Posterior cingulate gyrus (tissue), 11 donors: Measurements from ENCODE around the gene KIAA1549.
"Not testable (repeated sequence)": the region's sequence is repeated elsewhere in the genome, so short reads cannot be mapped to it uniquely, and the experiment has no call there.

Experiments used
- DNase-seq, 10 donors: peaks; one replicate each; pipeline versions ENCODE4 v3.0.0 to v3.0.0-alpha.2; 2020 to 2021; ENCODE audit warnings: mixed read lengths in 3 of 10
- intact Hi-C: fragments of 100-400 bp; cut with DNase I; formaldehyde crosslinking; loops from one replicate; pipeline ENCODE4 v1.15.1; 2023

KIAA1549 gene

GRCh38 chr7:138828302-138828701 is 152.9 kb downstream of the KIAA1549 start:
- intact Hi-C loops = no loop called here
- DNase-seq = no peak

GRCh38 chr7:138825049-138825721 is 156.0 kb downstream of the KIAA1549 start:
- no peak for DNase-seq
- intact Hi-C loops = no loop called here

DNA sequence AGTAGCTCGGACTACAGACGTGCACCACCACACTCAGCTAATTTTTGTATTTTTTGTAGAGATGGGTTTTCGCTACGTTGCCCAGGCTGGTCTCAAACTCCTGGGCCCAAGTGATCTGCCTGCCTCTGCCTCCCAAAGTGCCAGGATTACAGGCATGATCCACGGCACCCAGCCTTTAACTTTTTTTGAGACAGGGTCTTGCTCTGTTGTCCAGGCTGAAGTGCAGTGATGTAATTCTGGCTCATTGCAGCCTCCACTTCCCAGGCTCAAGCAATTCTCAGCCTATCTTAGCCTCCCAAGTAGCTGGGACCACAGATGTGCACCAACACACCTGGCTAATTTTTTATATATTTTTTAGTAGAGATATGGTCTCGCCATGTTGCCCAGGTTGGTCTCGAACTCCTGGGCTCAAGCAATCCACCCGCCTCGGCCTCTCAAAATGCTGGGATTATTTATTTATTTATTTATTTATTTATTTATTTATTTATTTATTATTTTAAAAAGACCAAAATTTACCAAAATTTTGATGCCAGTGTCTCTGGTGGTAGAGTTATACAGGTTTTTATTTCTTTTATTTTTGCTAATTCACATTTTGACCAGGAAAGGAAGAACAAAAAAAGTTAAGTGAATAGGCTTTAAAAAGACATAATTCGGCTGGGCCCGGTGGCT is 158.2 kb downstream of the KIAA1549 start:
- DNase-seq = no peak
- intact Hi-C loops = no loop called here

DNA sequence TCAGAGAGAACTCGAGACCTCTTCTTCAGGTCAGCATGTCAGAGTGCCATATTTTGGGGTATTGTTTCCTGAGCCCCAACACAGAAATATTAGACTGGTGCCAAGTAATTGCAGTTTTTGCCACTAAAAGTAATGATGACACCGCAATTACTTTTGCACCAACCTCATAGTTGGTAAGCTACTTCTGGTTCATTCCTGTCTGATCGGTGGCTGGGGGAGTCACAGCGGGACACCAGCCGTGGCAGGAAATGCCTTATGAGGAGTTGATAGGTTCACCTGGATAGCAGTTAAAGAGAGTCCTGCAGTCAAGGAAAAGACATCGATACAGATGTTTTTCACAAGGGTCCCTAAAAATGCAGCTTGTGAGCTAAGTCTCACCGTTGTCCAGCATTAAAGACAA is 159.3 kb downstream of the KIAA1549 start:
- DNase-seq = no peak

GRCh38 chr7:138819625-138820024 is 161.6 kb downstream of the KIAA1549 start:
- intact Hi-C loops = no loop called here
- no peak for DNase-seq

More for the DNA sequence above, 159.3 kb downstream of the KIAA1549 start:
- intact Hi-C loops = no loop called here

DNA sequence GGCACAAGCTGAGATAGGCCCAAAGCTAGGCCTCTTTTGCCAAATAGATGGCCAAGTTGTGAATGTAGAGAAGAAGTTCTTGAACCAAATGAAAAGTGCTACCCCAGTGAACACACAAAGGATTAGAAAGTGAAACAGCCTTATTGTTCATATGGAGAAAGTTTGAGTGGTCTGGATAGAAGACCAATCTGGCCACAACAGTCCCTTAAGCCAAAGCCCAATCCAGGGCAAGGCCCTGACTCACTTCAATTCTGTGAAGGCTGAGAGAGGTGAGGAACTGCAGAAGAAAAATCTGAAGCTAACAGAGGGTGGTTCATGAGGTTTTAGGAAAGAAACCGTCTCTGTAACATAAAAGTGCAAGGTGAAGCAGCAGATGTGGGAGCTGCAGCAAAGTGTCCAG is 164.5 kb downstream of the KIAA1549 start:
- DNase-seq = no peak
- intact Hi-C loops = no loop called here

DNA sequence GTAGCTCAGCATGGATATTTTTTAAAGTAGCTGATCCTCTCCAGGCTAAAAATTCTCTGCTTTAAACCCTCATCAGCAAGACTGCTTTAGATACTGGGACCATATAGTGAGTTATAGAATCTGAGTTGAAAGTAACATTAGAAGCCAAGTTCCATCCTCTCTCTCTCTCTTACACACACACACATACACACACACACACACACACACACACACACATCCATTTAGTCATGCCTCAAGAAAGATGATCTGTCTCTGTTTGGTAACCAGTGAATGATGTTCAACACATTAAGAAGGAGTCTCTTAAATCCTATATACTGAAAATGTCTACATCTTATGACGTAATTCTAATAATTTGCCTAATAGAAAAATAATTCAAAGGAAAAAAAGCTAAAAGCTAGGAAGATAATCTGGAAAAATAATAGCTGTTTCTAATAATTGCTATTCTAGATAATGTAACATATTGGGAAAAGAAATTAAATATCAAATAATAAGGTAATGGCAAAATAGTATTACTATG is 166.3 kb downstream of the KIAA1549 start:
- intact Hi-C loops = no loop called here
- no peak for DNase-seq

DNA sequence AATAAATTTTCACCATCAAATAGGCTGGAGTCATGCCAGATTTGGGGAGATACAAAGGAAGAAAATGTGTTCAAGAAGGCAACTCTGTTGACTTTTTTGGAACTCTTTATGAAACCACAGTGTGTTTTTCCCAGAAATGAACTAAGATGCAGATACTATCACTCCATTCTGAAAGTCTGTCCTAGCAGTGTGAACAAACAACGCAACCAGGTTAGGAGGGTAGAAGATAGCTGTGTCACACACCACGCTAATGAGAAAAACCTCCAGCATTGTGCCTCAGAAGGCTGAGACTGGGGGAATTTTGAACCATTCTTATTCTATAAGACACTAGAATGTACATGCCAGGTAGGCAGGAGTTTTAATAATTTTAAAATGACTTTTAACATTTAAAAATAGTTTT is 167.2 kb downstream of the KIAA1549 start:
- no peak for DNase-seq
- intact Hi-C loops = no loop called here

DNA sequence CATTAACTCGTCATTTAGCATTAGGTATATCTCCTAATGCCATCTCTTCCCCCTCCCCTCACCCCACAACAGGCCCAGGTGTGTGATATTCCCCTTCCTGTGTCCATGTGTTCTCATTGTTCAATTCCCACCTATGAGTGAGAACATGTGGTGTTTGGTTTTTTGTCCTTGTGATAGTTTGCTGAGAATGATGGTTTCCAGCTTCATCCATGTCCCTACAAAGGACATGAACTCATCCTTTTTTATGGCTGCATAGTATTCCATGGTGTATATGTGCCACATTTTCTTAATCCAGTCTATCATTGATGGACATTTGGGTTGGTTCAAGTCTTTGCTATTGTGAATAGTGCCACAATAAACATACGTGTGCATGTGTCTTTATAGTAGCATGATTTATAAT is 169.9 kb downstream of the KIAA1549 start:
- intact Hi-C loops, DNase-seq: not testable (repeated sequence)

GRCh38 chr7:138809346-138809745 is 171.8 kb downstream of the KIAA1549 start:
- no peak for DNase-seq
- intact Hi-C loops = no loop called here

DNA sequence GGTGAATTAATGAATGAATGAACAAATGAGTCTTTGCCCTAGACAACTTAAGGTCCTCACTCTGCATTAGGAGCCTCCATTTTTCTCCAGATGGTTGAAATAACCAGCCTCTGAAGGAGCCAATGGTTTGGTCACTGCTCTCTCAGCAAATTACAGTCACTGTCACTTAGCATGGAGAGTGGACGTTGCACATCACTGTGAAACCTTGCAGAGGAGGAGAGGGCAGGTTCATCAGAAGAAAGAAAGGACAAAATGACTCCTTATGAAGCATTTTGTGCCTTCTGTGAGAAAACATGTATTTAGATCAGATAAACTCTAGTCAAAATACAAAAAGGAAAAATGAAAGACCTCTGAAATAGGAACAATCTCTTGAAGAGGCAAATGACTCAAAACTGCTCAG is 176.6 kb downstream of the KIAA1549 start:
- DNase-seq = no peak
- intact Hi-C loops = no loop called here

DNA sequence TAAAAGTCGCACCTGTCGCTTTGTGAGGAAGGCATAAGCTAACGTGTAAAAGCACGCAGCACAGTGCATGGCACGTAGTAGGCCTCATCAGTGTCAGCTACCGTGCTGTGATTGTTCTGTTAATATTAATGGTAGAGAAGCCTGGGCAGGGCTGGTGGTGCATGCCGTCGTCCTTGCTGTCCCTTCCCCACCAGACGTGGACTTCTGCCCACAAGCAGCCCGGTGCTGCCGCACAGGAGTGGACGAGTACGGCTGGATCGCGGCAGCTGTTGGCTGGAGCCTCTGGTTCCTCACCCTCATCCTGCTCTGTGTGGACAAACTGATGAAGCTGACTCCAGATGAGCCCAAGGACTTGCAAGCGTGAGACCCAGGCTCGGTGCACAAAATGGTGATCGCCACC is 178.5 kb downstream of the KIAA1549 start:
- no peak for DNase-seq

DNA sequence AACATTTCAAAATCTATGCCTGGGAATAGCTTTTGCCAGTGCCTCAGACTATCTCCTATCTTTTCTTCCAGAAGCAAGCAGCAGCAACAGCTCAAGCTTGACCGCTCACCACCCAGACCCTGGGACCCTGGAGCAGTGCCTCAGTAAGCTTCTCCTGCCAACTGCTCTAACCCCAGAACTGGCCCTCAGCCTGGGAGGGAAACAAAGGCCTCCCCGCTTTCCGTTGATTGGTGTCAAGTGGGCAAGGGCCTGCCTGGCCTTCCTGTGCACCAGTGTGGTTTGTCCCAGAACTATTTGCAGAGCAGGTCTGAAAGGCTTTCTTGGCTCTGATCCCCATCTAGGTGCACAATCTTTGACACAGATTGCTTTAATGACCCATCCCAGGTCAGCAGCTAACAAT is 179.9 kb downstream of the KIAA1549 start:
- intact Hi-C loops = no loop called here

More for the DNA sequence above, 178.5 kb downstream of the KIAA1549 start:
- intact Hi-C loops = no loop called here

DNA sequence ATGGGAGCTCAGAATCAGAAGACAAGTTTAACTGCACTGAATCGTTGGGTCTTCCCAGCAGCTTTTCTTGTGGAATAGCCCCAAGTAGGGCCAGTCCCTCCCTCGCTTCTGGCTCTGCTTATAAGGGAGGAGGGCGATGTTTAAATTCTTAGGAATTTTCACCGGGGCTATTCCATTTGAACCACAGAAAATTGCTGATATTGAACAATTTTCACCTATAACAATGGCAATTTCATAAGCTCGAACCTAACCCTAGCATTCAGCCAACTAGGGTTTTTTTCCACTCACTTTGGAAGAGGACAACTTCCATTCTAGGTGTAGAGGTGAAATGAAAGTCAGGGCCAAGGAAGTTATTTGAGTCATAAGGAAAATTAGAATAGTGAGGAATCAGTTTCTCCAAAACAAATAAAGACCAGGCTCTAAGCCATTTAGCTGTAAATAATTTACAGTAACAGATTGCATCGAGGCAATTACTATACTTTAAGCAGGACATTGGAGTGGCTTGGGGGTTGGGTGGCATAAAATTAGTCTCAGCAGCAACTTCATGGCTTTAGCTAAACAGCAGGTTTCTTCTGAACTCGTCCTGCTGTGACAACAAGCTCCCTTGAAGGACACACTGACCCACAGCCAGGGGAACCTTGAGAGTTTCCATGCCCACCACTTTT is 181.7 kb downstream of the KIAA1549 start:
- intact Hi-C loops = no loop called here
- no peak for DNase-seq

More for the DNA sequence above, 179.9 kb downstream of the KIAA1549 start:
- DNase-seq = peak in 2 of 10 donors; percentile 14 to 15

- no peak for DNase-seq
- intact Hi-C loops = no loop called here
Measured at GRCh38 chr7:138798836-138799235, 182.4 kb downstream of the KIAA1549 start.

DNA sequence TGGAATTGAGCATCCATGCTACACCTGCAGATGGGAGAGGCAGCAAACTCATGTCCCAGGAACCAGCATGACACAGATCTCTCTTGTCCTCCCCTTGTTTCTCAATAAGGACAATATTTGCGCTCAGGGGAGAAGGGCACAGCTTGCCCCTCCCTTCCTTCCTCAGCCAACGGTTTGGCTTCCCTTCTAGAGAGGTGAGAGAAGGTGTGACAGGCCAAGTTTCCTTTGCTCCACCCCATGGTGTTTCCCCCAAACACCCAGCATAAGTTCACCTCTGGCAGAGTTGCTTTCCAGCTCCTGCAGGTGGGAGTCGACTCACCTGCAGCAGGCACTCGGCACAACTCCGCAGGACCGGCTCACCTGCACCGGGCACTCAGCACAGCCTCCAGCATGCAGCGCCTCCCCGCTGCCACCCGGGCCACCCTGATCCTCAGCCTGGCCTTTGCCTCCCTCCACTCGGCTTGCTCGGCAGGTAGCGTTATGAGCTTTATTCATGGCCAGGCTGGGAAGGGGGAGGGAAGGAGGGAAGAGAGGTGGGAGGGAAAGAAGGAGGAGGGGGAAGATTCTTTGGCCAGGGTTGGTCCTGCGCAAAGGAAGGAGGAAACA is 183.4 kb downstream of the KIAA1549 start, which contains the start of the genes ATP6V0A4 and TMEM213:
ATP6V0A4 (minus strand) TSS at position 482 of the 606 bp plus-strand sequence. CDS start 26,949 bp downstream, outside the sequence.
TMEM213 (plus strand) TSS at position 280 of the 606 bp plus-strand sequence; CDS start at position 391, 111 bp downstream.
- peak in 1 of 10 donors; percentile 72 for DNase-seq
- intact Hi-C loops = no loop called here

GRCh38 chr7:138797046-138797445 is 184.1 kb downstream of the KIAA1549 start:
- DNase-seq = not testable (repeated sequence)

DNA sequence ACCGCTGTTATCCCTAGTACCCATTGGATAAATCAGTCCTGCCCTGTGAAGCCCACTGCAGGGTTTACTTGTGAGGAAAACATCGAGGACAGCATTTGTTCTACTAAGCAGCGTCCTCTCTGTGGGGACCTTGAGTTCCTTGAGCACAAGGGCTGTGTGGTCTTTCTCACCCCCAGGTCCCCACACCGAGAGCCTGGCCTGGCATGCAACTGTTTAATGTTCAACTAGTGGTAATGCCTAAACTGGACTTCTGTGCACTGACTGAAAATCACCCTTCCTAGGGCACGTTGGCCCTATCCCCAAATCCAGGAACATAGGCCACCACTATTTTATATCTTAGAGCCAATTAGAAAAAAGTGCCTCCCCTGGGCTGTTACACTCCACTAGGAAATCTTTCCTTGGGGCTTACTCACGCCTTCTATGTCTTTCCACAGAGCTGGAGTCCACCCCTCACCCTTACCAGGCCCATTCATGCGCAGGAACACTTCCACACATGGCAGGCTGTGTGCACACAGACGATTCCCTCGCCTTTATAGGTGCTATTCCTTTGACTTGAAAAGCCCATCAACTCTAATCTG is 185.1 kb downstream of the KIAA1549 start:
- intact Hi-C loops = no loop called here
- peak in 1 of 10 donors; percentile 7 for DNase-seq

More at GRCh38 chr7:138797046-138797445, 184.1 kb downstream of the KIAA1549 start:
- intact Hi-C loops = not testable (repeated sequence)

GRCh38 chr7:138785587-138786437 is 195.4 kb downstream of the KIAA1549 start:
- DNase-seq = peak in 1 of 10 donors; percentile 9
- intact Hi-C loops = no loop called here
